Measurements from ENCODE around the gene GRK4.
A peak's percentile ranks its signal among the peaks of the same experiment; 100 is the strongest.
"Not testable (repeated sequence)": the region's sequence is repeated elsewhere in the genome, so short reads cannot be mapped to it uniquely, and the experiment has no call there.

Gene GRK4

GRCh38 chr4:2962614-2963174 is 677 bp upstream of the GRK4 start:
- peak; percentile 56 for DNase-seq

DNA sequence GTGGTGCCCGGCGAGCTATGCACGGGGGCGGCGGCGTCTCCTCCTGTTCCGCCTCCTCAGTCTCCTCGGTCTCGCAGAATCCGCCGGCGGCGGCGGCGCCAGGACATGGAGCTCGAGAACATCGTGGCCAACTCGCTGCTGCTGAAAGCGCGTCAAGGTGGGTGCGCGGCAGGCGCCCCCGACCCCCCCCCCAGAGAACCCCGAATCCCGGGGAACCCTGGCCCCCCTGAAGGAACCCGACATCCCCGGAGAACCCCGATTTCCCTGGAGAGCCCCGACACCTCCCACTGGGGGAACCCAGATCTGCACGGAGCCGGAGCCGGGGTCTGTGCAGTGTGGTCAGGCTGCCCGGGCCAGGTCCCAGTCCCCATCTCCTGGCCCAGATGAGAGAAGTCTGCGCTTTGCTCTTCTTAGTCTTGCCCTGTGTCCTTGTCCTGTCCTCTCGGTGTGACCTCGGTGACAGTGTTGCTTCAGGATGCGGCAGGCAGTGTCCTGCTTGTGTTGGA is 648 bp downstream of the GRK4 start:
- no peak for DNase-seq

- DNase-seq: no peak
Measured at GRCh38 chr4:2964706-2965258, 1.4 kb downstream of the GRK4 start.

DNA sequence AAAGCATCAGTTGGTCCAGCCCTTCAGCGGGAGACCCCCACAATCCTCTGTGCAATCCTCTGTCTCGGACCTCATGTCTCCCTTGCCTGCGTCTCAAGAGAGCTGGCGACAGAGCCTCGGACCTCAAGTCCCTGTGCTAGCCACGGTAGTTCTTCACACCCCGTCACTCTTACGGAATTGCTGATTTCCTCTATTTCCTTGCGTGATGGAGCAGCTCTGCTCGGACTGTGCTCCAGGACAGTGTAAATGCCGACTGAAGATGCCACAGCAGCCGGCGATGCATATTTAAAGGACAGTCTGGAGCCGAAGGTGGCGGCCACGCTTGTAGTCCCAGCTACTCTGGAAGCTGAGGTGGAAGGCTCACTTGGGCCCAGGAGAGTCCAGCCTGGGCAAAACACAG is 1.9 kb downstream of the GRK4 start:
- no peak for DNase-seq

DNA sequence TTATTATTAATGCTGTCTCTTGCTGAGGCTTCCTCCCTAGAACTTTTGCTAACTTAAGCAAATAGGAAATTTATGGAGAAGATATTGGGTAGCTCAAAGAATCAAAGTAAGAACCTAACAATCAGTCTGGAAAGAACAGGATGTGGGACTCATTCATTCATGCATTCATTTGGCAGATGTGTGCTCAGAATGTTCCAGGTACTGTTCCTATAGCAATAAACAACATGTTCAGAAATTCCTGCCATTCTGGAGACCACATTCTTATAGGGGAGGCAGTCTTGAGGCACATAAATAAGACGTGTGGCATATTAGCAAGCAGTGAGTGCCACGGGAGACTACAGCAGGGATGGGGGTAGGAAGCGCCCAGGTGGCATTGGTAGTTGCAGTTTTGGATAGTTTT is 5.0 kb downstream of the GRK4 start:
- no peak for DNase-seq

GRCh38 chr4:2971275-2971674 is 7.9 kb downstream of the GRK4 start:
- no peak for DNase-seq

DNA sequence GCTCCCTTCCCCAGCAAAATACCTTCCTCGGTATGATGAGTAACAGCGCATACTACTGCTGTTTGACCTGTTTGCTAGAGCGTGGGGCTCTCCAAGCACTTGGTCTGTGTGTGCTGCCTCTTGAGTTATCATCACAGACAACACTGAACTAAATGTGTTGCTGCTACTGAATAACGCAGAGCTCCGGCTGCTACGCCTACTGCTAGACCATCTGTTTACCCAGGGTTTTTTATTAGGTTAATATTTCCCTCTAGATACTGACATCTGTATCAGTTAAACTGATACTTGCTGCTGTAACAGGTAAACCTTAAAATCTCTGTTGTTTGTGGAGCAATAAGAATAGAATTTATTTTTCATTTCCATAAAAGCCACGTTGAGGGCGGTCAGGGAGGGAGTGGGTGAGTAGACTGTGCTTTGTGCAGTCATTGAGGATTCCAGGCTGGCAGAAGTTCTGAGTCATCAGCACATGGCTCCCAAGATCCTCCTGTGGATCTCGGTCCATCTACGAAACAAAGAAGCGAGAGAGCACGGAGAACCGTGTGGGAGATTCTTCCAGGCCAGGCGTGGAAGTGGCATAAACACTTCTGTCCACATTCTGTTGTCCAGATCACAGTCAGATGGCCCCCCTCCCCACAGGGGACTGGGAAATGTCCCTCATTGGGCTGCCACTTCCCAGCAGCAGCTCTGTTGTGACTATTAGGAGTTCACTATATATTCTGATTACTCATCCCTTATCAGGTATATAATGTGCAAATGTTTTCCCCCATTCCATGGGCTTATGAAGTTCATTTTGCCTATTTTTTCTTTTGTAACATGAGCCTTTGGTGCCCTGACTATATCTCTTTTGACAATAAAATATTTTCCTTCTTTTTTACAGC is 14.1 kb downstream of the GRK4 start:
- no peak for DNase-seq

GRCh38 chr4:2981256-2981819 is 18.0 kb downstream of the GRK4 start:
- DNase-seq: no peak

DNA sequence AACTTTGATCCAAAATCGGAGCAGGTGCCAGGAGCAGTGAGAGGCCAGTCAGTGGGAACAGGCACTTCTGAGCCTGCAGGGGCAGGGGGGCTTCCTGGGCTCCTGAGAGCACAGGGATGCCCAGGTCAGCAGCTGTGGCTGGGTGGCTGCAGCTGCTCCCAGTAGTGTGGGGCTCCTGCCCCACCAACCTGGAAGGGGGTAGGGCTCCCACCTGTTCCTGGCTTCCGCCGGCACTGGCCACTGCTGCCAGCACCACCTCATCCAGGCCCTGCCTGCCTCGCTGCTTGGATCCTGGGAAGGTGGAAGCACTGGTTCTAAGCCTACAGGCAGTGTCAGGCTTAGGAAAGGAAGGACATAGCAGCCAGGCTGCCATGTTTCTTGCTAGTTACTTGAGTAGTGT is 18.6 kb downstream of the GRK4 start:
- no peak for DNase-seq

DNA sequence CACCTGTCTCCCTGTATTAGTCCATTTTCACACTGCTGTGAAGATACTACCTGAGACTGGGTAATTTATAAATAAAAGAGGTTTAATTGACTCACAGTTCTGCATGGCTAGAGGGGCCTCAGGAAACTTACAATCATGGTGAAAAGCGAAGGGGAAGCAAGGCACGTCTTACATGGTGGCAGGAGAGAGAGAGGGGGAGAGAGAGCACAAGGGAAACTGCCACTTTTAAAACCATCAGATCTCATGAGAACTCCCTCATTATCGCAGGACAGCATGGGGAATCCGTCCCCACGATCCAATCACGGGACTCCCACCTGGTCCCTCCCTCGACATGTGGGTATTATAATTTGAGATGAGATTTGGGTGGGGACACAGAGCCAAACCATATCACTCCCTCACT is 20.3 kb downstream of the GRK4 start:
- DNase-seq: not testable (repeated sequence)

DNA sequence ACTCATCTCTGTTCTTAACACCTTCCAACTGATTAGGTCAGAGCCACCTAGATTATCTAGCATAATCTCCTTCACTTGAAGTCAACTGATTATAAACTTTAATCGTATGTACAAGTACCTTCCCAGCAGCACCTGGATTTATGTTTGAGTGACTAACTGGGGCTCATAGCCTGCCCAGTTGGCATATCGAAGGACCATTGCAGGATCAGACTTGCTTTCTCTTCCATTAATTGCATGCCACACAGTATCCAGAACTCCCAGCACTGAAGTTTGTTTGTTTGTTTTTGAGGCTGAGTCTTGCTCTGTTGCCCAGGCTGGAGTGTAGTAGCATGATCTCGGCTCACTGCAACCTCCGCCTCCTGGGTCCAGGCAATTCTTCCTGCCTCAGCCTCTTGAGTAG is 27.9 kb downstream of the GRK4 start:
- no peak for DNase-seq

GRCh38 chr4:2994917-2995316 is 31.5 kb downstream of the GRK4 start:
- DNase-seq: no peak

DNA sequence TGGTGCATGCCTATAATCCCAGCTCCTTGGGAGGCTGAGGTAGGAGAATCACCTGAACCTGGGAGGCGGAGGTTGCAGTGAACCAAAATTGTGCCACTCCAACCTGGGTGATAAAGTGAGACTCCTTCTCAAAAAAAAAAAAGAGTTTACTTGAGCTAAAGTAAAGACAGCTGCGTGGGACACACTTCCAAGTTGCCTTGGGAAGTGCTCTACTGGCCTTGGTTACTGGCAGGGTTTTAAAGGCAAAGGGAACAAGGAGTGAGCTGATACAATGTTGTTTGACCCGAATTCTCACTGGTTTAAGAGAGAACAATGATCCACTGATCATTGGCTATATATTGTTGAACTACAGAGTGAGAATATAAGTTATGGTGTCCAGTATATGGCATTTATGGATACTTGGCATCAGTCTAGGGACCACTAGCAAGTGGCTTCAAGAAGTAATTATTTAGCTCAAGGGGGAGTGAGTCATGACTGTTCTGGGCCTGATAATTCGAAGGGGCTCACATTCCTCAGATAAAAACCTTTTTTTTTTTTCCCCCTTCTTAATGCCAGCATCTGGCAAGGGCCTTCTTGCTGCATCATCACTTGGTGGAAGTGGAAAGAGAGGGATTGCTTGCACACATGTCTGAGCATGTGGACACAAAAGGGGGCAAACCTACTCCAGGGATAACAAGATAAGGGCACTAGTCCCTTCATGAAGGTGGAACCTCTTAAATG is 32.3 kb downstream of the GRK4 start:
- no peak for DNase-seq

DNA sequence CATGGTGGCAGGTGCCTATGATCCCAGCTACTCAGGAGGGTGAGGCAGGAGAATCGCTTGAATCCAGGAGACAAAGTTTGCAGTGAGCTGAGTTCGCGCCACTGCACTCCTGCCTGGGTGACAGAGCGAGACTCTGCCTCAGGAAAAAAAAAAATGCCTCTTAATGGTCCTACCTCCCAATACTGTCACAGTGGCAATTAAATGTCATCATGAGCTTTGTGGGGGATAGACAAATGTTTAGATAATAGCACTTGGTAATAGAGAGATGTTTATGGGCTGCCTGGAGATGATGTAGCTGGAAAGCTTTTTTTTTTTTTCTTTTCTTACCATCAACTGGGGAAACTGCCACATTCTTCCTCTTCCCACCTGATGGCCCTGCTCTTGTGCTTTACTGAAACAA is 33.0 kb downstream of the GRK4 start:
- no peak for DNase-seq

GRCh38 chr4:3007724-3008123 is 44.4 kb downstream of the GRK4 start:
- no peak for DNase-seq

- DNase-seq: peak; percentile 55
Measured at GRCh38 chr4:3009422-3009821, 46.1 kb downstream of the GRK4 start.

DNA sequence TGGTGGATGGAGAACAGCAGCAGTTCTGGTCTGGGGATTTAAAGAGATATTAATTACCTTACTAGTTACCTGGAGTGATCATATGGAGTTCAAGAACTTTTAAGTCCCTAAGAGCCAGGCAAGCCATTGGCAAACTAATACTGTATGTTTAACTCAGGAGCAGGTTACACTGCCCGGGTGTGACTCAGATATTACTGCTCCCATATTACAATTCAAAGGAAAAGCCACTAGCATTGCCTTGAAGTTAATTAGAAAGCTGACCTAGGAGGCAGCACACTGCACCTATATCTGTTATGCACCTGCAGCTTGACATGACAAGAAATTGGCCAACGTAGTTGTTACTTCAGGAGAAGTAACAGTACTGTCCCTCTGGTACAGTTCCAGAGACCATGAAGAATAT is 47.2 kb downstream of the GRK4 start:
- no peak for DNase-seq

- DNase-seq: no peak
Measured at GRCh38 chr4:3010998-3011397, 47.6 kb downstream of the GRK4 start.

DNA sequence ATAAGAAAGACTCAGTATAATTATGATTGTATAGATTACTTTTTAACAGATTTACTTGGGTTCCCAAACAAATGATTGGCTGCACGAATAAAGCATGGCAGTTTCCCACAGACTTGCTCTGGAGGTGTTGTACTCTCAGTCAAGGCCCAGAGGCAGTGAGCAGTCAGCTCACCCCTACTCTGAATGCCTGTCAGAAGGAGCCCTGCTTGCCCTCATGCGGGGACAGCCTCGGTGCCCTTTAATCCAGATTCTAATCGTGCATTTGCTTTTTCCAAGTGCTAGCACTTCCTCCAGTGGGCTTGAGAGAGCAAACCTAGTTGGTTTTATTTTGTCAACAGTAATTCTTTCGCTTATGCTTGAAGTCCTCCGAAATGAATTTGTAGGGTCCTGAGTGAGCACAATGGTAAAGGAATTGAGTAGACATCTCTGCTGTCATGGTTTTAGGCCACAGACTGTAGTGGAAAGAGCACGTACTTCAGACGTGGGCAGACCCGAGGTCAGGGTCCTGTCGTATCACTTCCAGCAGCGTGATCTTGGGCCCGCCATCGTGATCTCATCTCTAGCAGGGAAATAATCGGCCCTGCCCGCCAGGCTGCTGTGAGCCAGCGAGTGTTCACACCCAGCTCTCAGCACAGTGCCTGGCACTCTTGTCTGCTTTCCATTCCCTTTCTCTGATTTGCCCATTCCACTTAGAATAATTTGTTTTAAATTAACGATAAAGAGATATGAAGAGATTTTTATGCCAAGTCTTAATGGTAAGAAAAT is 48.3 kb downstream of the GRK4 start:
- DNase-seq: no peak

DNA sequence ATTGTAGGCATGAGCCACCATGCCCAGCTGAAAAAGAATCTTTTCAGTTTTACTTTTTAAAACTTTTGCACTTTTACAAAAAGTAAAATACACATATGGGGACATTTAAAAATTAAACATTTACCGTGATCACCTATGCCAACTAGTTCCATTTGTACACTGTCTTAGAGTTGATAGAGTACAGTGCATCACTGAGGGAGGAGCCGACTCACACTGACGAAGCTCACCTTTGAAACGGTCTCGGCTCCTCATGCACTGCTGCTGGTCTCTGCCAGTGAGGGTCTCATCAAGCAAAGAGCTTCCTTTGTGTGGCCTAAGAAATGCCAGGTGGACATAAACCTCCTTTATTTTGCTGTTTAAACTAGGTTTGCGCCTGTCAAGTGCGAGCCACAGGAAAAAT is 50.0 kb downstream of the GRK4 start:
- DNase-seq: no peak

GRCh38 chr4:3013839-3014350 is 50.5 kb downstream of the GRK4 start:
- peak; percentile 86 for DNase-seq

DNA sequence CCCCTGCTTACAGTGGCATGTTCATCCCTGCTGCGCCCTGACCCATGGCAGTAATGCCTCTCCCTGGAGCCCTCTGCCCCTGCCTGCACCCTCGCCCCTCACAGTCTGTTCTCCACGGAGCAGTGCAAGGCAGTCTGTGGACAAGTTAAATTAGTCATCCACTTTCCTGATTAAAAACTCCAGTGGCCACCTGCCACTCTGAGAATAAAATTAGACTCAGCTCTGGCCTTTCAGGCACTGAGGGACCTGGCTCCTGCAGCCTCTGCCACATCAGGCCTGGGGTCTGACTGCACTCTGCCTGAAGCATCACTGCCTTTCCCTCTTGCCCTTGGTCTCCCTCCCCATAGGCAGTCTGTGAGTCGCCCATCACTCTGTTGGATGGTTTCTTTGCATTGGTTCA is 53.6 kb downstream of the GRK4 start:
- no peak for DNase-seq
